ENCODE data around the gene REPIN1. TPM values are rescaled to one million over a fixed set of nuclear protein-coding genes. Genes with fewer than 3 reads are reported as not detected.

The REPIN1 gene
- total RNA-seq, 2 donors from 2014 or later: 68.1 to 79.6 TPM

DNA sequence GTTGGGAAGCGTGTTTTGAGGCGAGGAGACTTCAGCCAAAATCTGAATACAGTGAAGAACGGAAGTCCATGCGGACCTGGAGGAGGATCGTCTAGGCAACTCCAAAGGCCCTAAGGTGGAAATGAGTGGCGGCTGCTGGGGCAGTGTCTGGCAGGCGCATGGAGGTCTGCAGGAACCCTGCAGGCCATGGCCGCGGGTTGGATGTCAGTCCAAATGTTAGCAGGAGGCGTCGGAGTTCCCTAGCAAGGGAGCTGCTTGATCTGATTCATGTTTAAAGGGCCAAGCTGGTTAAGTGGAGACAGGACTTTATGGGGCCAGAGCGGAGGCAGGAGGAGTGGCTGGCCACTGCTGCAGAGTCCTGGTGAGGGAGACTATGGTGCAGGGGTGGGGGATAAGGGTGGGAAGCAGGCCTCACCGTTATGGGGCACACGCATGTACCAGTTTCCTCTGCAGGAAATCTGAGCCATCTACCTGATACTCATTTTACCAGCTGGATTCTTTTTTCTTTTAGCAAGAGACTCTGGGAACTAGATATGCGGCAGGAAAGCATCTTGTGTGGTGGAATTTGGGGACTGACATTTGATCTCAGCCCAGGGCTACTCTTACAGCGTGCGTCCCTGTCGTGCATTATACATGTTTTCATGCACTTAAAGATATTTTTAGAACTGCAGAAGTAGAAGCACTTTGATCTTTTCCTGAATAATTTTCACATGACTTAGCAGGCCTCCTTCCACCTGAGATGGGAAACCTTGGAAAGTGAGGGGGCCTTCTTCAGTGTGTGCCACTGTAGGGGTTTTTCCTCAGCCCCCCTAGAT, 6.6 kb upstream of the REPIN1 start:
- Mint-ChIP-seq H3K4me3 (no peak overlapping the region), H3K9me3 (no peaks in the 10 kb centered on the region), H3K27ac (no peak overlapping the region), H3K36me3 (ENCODE audit: low read depth) (no peaks in the 10 kb centered on the region), H3K27me3 (no peaks in the 10 kb centered on the region), H3K4me1 (peaks cover 19% of the 10 kb centered on the region)
- no peak for ATAC-seq (replicated peaks)

DNA sequence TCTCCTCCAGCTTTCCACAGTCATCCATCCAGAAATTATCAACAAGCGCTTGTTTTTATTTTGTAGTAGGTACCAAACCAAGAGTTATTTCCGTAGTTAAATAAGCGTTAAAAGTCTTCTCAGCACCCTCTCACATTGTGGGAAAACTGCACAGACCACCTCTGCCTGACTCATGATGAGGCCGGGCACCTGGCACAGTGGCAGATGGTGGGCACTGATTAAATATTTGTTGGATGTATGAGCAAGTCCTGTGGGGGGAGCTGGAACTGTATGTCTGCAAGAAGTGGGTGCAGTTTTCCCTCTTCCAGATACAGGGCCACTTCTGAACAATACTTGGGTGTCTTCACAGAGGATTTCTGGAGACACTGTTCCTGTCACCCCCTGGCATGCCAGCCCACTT, 5.3 kb upstream of the REPIN1 start:
- Mint-ChIP-seq H3K4me1 (peaks cover 13% of the 10 kb centered on the region), H3K4me3 (no peak overlapping the region), H3K27me3 (no peaks in the 10 kb centered on the region), H3K9me3 (no peaks in the 10 kb centered on the region), H3K27ac (no peak overlapping the region), H3K36me3 (ENCODE audit: low read depth) (no peaks in the 10 kb centered on the region)
- ATAC-seq (replicated peaks): no peak

DNA sequence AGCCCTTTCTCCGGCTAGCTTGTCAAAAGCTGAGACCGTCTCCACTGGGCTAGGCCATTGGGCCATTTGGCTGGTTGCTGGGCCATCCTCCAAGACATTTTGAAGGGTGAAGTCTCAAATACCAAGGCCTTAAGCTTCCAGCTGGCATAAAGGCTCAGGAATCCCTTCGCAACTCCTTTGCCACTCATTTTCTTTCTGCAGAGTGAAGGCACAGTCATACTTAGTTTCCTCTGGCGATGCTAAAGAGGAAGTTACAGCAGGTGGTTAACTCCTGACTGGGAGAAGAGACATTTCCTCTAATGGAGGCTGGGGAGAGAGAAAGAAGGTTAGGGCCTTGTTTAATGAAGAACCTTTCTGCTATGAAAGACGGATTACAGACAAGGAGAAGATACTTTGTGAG, 4.8 kb upstream of the REPIN1 start:
- no peaks in the 10 kb centered on the region for H3K27me3 Mint-ChIP-seq
- H3K27ac Mint-ChIP-seq: no peak overlapping the region
- no peak overlapping the region for H3K4me3 Mint-ChIP-seq

DNA sequence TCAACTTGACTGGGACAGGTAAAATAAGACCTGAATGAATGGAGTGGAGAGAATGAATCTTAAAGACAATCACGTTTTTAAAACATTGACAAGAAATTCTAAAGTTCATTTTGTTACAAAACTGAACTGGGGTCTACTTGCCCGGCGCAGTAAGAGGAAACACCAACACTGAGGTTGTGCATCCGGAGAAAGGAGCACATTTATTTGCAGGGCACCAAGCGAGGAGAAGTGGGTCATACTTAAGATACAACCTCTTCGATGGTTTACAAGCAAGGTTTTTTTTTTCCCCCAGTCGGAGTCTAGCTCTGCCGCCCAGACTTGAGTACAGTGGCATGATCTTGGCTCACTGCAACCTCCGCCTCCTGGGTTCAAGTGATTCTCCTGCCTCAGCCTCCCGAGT, 3.4 kb upstream of the REPIN1 start:
- H3K36me3 Mint-ChIP-seq (ENCODE audit: low read depth): peaks cover 10% of the 10 kb centered on the region
- no peaks in the 10 kb centered on the region for H3K27me3 Mint-ChIP-seq
- H3K4me3 Mint-ChIP-seq: no peak overlapping the region
- no peaks in the 10 kb centered on the region for H3K9me3 Mint-ChIP-seq
- no peak for ATAC-seq (replicated peaks)
- H3K4me1 Mint-ChIP-seq: peaks cover 1% of the 10 kb centered on the region
- H3K27ac Mint-ChIP-seq: no peak overlapping the region

More for the DNA sequence above, 4.8 kb upstream of the REPIN1 start:
- H3K9me3 Mint-ChIP-seq: no peaks in the 10 kb centered on the region
- H3K36me3 Mint-ChIP-seq (ENCODE audit: low read depth): peaks cover under 1% of the 10 kb centered on the region
- no peak for ATAC-seq (replicated peaks)
- H3K4me1 Mint-ChIP-seq: peaks cover 13% of the 10 kb centered on the region

DNA sequence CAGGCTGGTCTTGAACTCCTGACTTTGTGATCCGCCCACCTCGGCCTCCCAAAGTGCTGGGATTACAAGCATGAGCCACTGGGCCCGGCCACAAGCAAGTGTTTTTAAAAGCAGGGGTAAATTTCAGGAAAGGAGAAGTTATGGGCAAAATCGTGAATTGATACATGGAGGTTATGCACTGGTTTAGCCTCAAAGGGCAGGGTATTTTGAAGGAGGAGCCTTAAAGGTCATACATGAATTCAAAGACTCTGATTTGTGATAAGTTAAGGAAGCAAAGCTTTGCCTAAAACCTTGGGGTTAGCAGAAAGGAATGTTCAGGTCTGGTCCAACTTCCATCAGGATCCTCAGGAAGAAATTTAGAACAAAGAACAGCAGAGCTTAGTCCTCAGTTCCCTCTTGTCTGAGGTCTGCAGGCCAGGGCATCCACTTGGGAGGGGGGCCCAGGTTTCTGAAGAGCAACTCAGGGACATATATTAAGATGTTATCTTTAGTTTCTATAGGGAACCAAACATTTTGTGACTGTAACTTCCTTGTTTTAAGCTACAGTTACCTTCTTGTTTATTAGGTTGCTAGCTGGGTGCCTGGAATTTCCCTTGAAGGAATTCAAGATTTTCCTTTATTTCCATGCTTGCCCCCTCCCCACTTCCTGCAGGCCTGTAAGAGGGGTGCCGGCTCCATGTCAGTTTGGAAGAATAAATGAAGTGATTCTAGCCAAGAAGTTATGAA, 2.8 kb upstream of the REPIN1 start:
- Mint-ChIP-seq H3K4me3 (no peak overlapping the region), H3K9me3 (no peaks in the 10 kb centered on the region), H3K27ac (peak overlapping the region; percentile 28), H3K4me1 (peaks cover 3% of the 10 kb centered on the region), H3K27me3 (no peaks in the 10 kb centered on the region), H3K36me3 (ENCODE audit: low read depth) (peaks cover 10% of the 10 kb centered on the region)
- ATAC-seq (replicated peaks): no peak

DNA sequence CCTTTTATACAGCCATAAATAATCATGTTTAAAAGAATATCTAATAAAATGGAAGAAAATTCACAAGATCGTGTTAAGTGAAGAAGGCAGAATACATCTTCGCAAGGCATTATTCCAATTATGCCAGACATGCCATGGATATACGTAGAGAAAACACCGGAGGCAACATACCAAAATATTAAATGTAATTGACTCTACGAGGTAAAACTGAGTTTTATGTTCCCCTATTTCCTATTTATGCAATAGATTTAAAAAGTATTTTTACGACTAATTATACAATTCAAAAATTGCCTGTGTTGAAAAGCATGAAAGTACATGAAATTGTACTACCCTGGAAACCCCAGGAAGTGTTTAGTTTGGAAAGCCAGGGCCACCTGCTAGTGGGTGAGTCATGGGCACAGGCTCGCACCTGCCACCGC, 936 bp upstream of the REPIN1 start:
- peaks cover 13% of the 10 kb centered on the region for H3K36me3 Mint-ChIP-seq (ENCODE audit: low read depth)
- peak overlapping the region; percentile 90 for H3K4me3 Mint-ChIP-seq
- no peaks in the 10 kb centered on the region for H3K9me3 Mint-ChIP-seq
- H3K27ac Mint-ChIP-seq: peak overlapping the region; percentile 88
- ATAC-seq (replicated peaks): no peak
- peaks cover 4% of the 10 kb centered on the region for H3K4me1 Mint-ChIP-seq
- H3K27me3 Mint-ChIP-seq: no peaks in the 10 kb centered on the region

DNA sequence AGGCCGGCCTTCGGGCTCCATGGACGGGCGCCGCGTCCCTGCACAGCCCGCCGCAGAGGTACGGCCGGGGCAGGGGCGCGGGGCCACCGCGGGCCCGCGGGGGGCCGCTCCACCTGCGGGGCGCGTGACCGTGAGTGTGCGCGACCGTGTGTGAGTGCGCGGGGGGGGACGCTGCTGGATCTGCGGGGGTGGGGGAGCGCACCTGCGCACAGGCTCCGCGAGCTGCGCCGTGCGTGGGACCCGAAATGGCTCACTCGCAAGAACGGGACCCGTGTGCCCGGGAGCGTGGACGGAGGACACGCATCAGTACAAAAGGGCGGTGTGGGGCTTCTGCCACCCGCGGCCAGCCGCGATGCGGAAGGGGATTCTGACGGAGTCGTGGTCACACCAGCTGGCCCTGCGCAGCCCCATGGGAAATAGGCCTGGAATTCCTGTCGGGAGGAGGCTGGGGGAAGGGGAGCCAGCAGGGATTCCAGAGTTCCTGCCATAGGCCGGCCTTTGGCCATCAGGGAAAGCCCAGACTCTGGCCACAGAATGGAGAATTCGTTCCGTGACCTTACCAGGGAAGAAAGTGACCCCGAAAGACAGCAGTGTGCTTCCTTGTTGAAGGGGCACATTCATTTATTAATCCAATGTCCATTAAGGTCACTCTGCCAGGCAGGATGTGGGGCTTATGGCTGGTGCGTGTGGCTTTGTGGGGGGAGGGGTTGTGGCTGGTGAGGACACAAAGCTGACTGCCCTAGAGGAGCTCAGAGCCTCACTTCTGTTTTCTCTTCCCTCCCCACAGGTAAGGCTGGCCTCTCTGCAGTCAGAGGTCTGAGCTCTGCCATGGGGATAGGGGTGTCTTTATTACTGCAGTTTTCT, 494 bp downstream of the REPIN1 start:
- no peaks in the 10 kb centered on the region for H3K27me3 Mint-ChIP-seq
- peak; percentile 61 for ATAC-seq (replicated peaks)
- H3K4me3 Mint-ChIP-seq: peak overlapping the region; percentile 90
- H3K4me1 Mint-ChIP-seq: peaks cover 7% of the 10 kb centered on the region
- peak overlapping the region; percentile 94 for H3K27ac Mint-ChIP-seq
- no peaks in the 10 kb centered on the region for H3K9me3 Mint-ChIP-seq
- H3K36me3 Mint-ChIP-seq (ENCODE audit: low read depth): peaks cover 26% of the 10 kb centered on the region

DNA sequence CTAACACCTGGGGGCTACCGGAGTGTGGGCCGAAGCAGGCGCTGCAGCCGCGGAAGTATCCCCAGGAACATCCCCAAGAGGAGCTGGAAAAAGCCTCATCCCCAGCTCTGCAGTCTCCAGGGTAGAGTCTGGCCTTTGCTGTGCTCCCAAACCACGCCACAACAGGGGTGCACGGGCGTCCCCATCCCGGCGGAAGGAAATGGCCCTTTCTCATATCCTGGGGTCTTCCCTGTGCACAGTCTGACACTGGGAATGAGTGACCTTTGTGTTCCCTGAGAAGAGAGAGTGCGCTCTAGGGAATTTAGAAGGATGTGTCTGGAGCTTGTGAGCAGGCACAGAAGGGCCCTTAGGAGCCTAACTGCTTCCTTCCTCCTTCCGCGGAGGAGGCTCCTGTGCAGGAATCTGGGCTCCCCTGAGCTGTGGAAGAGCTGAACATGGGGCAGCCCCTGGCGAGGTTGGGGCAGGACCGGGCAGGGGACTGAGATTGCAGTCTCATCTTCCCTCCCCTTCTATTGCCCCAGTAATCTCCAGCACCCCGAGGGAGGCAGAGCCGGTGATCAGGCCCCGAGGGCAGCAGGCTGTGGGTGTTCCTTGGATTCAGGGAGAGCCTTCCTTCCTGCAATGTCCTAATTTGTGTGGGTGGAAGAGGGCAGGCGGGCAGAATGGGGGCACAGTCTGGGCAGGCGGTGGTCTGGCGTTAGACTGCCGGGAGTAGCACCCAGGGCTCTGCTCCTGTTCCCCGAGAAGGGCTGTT, 1.3 kb downstream of the REPIN1 start:
- no peak for ATAC-seq (replicated peaks)
- Mint-ChIP-seq H3K9me3 (no peaks in the 10 kb centered on the region), H3K4me3 (peak overlapping the region; percentile 90), H3K36me3 (ENCODE audit: low read depth) (peaks cover 32% of the 10 kb centered on the region), H3K27me3 (no peaks in the 10 kb centered on the region), H3K27ac (peak overlapping the region; percentile 94), H3K4me1 (peaks cover 7% of the 10 kb centered on the region)

DNA sequence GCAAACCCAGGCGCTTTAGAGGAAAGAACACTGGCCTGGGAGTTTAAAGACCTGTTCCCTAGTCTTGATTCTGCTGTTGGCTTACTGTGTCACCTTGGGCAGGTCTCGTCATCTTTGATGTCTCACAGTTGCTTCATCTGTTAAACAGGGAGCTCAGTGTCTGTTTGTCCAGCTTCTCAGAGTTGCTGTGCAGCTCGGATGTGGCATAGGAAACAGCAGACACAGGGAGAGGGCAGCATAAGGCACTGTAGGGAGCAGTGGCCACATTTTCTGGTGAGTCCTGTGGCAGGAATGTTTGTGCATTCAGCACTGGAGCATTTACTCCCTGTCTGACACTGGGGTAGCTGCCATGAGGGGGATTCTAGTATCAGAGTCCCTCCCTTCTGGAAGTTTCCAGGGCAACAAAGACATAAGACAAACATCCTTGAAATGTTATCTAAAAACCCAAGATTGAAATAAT, 2.0 kb downstream of the REPIN1 start:
- no peak for ATAC-seq (replicated peaks)
- Mint-ChIP-seq H3K4me3 (peak overlapping the region; percentile 90), H3K36me3 (ENCODE audit: low read depth) (peaks cover 32% of the 10 kb centered on the region), H3K27ac (no peak overlapping the region), H3K27me3 (no peaks in the 10 kb centered on the region), H3K9me3 (no peaks in the 10 kb centered on the region), H3K4me1 (peaks cover 8% of the 10 kb centered on the region)

DNA sequence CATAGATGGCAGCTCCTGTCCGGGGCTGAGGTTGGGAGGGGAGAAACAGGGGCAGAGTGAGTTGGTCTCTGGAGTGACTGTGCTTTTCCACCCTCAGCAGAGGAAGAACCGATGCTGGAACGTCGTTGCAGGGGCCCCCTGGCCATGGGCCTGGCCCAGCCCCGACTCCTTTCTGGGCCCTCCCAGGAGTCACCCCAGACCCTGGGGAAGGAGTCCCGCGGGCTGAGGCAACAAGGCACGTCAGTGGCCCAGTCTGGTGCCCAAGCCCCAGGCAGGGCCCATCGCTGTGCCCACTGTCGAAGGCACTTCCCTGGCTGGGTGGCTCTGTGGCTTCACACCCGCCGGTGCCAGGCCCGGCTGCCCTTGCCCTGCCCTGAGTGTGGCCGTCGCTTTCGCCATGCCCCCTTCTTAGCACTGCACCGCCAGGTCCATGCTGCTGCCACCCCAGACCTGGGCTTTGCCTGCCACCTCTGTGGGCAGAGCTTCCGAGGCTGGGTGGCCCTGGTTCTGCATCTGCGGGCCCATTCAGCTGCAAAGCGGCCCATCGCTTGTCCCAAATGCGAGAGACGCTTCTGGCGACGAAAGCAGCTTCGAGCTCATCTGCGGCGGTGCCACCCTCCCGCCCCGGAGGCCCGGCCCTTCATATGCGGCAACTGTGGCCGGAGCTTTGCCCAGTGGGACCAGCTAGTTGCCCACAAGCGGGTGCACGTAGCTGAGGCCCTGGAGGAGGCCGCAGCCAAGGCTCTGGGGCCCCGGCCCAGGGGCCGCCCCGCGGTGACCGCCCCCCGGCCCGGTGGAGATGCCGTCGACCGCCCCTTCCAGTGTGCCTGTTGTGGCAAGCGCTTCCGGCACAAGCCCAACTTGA, 2.7 kb downstream of the REPIN1 start:
- peaks cover 15% of the 10 kb centered on the region for H3K4me1 Mint-ChIP-seq

DNA sequence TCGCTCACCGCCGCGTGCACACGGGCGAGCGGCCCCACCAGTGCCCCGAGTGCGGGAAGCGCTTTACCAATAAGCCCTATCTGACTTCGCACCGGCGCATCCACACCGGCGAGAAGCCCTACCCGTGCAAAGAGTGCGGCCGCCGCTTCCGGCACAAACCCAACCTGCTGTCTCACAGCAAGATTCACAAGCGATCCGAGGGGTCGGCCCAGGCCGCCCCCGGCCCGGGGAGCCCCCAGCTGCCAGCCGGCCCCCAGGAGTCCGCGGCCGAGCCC, 3.3 kb downstream of the REPIN1 start:
- H3K36me3 Mint-ChIP-seq (ENCODE audit: low read depth): peaks cover 32% of the 10 kb centered on the region
- no peaks in the 10 kb centered on the region for H3K27me3 Mint-ChIP-seq
- peaks cover 18% of the 10 kb centered on the region for H3K4me1 Mint-ChIP-seq
- H3K4me3 Mint-ChIP-seq: no peak overlapping the region
- no peaks in the 10 kb centered on the region for H3K9me3 Mint-ChIP-seq
- ATAC-seq (replicated peaks): no peak
- H3K27ac Mint-ChIP-seq: no peak overlapping the region

More for the DNA sequence above, 2.7 kb downstream of the REPIN1 start:
- ATAC-seq (replicated peaks): no peak
- H3K4me3 Mint-ChIP-seq: no peak overlapping the region
- no peaks in the 10 kb centered on the region for H3K9me3 Mint-ChIP-seq
- no peak overlapping the region for H3K27ac Mint-ChIP-seq
- H3K27me3 Mint-ChIP-seq: no peaks in the 10 kb centered on the region
- H3K36me3 Mint-ChIP-seq (ENCODE audit: low read depth): peaks cover 32% of the 10 kb centered on the region

DNA sequence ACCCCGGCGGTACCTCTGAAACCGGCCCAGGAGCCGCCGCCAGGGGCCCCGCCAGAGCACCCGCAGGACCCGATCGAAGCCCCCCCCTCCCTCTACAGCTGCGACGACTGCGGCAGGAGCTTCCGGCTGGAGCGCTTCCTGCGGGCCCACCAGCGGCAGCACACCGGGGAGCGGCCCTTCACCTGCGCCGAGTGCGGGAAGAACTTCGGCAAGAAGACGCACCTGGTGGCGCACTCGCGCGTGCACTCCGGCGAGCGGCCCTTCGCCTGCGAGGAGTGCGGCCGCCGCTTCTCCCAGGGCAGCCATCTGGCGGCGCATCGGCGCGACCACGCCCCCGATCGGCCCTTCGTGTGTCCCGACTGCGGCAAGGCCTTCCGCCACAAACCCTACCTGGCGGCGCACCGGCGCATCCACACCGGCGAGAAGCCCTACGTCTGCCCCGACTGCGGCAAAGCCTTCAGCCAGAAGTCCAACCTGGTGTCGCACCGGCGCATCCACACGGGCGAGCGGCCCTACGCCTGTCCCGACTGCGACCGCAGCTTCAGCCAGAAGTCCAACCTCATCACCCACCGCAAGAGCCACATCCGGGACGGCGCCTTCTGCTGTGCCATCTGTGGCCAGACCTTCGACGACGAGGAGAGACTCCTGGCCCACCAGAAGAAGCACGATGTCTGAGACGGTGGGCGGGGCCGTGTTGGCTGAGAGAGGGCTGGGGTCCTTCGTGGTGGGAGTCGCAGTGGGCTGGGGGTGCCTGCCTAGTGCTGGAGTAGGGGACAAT, 3.8 kb downstream of the REPIN1 start:
- H3K36me3 Mint-ChIP-seq (ENCODE audit: low read depth): peaks cover 32% of the 10 kb centered on the region
- no peak overlapping the region for H3K27ac Mint-ChIP-seq
- ATAC-seq (replicated peaks): no peak
- H3K27me3 Mint-ChIP-seq: no peaks in the 10 kb centered on the region
- H3K9me3 Mint-ChIP-seq: no peaks in the 10 kb centered on the region
- peaks cover 20% of the 10 kb centered on the region for H3K4me1 Mint-ChIP-seq
- H3K4me3 Mint-ChIP-seq: no peak overlapping the region
